SHP77 (cell line): ENCODE measurements around the gene RAD51AP1.

Experiments used
- DNase-seq, 2 experiments: peaks; one replicate each; lab custom pipeline; 2025; lab: John Stamatoyannopoulos, UW

The RAD51AP1 gene

GRCh38 chr12:4552191-4552590 lies 13.5 kb downstream of the RAD51AP1 start:
- DNase-seq, result no peak

DNA sequence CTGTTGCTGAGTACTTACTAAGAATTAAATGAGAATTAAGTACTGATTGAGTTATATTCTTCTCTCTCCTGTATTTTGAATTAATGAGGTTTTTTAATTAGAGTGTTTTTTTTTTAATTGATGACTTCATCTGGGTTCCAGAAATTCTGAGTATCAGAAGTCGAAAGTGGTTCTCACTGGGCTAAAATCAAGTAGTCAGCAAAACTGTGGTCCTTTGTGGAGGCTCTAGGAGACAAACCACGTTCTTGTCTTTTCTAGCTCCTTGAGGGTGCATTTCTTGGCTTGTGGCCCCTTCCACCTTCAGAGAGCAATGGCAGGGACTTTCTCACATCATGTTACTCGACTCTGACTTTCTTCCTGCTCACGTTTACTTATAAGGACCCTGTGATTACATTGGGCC lies 15.3 kb downstream of the RAD51AP1 start:
- no peak for DNase-seq

GRCh38 chr12:4555804-4556203 lies 17.1 kb downstream of the RAD51AP1 start:
- DNase-seq, result no peak

DNA sequence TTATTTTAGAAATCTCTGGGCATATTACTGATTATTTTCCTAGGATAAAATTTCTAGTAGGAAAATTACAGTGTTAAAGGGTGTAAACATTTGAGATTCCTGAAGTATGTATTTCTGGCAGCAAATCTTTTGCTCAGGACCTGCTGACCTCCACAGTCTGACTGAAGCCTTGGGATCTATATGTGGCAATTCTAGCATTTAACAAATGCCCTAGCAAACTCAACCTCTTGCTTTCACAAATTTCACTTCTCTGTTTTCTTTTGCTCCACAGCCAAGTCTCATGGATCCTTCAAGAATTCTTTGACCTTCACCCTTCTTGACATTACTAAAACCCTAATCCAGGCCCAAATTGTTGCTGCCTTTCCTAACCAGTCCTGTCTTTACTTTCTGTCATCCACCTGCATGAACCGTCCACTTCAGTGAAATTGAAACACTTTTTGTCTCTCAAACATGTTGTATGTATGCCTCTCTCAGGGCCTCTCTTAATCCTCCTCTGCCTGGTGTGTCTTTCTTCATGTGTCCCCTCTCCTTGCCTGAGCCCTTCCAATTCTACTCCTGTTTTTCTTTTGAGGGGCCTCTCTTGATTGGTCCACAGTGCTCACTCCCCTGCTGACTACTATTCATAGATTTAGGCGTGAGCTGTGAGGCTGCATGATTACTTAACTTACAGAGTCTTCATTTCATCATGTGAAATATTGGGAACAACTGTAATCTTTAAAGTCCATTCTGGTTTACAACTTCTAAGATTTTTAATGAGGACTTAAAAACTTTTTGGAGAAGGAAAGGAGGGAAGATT lies 18.2 kb downstream of the RAD51AP1 start:
- no peak for DNase-seq

DNA sequence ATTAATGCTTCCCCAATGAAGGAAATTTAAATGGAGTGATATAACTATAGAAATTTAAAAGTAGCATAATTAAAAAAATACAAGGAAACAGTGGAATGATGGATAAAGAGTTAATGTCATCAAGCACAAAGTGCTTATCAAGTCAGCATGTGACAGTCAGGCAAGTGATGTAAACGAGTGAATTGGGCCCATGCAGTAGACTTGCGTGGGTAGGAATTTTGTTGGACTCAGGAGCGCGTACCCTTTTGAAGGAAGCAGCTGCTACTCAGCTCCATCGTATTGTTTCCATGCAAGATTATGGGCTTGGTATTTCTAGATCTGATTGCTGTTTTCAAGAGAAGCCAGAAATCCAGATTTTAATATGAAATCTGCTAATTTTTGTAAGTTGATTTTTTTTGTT lies 18.9 kb downstream of the RAD51AP1 start:
- DNase-seq, result no peak

DNA sequence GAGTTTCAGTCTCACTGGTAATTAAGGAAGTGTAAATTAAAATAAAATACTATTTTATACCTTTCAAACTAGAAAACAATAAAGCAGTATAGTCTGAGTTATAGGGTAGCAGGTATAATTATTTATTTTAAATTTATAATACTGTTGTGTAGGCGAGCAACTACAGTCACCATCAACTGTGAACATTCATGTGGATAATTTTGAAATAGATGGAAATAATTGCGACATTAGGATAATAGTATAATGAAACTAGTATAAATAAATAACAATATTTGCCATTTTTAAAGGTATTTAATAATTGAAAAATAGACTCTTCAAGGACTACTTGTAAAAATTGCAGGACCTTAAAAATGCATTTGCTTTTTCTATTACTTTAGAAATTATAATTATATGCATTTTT lies 19.5 kb downstream of the RAD51AP1 start:
- no peak for DNase-seq

- DNase-seq, result peak; percentile 33 to 53
Measured at GRCh38 chr12:4562034-4562657, 23.5 kb downstream of the RAD51AP1 start, which contains the start of gene DYRK4. TSS of gene DYRK4 (plus strand) at chr12:4562208. CDS start at chr12:4562246, 38 bp downstream.

DNA sequence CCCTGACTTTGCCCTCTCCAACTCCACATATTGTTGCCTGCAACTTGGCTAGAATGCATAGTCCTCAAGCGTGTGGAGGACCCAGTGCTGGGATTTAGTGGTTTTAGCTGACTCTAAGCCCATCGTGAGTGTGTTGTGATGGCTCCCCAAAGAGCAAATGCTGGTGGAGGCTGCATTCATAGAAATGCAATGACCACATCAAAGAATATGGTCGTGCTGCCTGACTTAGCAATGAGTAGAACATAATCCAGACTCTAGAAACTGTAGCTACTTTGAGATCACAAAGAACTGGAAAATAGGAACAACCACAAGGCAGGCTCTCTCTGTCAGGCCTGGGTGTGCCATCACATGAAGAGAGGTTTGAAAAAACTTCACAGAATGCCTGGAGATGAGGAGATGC lies 24.6 kb downstream of the RAD51AP1 start:
- DNase-seq, result no peak

- DNase-seq, result no peak
Measured at GRCh38 chr12:4564818-4565217, 26.1 kb downstream of the RAD51AP1 start.

DNA sequence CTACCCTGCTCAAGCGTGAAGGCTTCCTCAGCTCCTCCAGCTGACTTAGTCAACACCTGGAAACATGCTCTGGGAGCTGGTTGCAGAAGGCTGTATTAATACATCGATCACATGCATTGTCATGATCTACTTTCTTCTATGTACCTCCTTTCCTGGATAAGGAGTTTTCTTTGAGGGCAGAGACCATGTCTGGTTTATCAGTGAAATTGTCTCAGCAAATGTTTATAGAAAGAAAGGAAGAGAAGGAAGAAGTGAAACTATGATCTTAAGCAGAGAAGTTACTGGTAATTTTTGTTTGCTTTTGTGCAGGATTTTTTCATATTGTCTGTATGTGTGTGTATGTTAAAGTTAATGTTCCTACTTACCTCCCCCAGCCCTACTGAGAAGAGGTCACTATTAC lies 27.8 kb downstream of the RAD51AP1 start:
- DNase-seq, result no peak

GRCh38 chr12:4567073-4567881 lies 28.6 kb downstream of the RAD51AP1 start:
- DNase-seq, result no peak

DNA sequence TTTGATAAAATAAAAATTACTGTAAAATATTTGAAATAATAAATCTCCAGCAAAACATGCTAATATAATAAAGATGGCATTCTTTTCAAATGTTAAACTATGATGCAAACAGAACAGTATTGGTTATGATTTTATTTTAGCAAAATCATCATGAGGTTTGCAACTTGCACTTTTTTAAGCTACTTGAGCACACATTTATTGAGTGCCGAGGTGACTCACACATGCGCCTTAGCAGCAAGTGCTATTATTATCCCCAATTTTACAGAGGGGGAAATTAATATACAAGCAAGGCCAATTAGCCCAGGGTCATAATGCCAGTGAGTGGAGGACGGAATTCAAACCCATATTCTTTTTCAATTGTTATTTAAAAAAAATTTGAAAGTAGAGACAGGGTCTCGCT lies 30.6 kb downstream of the RAD51AP1 start:
- no peak for DNase-seq

- DNase-seq, result no peak
Measured at GRCh38 chr12:4572680-4573079, 34.0 kb downstream of the RAD51AP1 start.

DNA sequence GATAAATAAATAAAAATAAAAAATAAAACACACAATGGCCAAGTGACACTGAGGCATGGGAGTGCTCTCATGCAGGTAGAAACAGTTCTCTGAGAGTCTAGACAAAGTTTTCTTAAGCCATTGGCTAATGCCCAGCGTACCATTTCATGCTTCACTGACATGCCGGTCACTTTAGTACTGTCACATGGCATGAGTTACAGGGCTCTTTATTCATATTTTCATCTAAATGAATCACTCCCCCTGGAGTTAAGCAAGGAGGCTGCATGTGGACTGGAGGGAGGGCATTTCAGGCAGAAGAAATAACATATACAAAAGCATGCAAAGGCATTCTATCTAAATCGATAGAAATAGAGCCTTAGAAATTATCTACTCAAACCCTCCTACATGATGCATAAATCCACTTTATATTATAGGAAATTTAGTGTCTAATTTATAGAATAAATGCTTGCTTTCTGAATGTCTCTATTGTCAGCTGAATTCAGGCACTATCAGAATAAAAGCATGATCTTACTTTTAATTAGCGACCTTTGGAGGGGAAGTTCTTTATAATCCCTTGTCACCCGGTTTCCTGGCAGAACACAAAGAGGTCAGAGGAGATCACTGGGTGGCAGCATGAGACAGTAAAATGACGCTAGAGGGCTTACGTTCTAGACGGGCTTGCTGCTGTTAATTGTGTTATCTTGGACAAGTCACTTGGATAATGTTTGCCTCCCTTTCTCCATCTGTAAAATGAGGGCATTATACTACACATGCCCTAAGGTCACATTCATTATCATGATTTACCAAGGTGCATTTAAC lies 40.8 kb downstream of the RAD51AP1 start:
- DNase-seq, result no peak

DNA sequence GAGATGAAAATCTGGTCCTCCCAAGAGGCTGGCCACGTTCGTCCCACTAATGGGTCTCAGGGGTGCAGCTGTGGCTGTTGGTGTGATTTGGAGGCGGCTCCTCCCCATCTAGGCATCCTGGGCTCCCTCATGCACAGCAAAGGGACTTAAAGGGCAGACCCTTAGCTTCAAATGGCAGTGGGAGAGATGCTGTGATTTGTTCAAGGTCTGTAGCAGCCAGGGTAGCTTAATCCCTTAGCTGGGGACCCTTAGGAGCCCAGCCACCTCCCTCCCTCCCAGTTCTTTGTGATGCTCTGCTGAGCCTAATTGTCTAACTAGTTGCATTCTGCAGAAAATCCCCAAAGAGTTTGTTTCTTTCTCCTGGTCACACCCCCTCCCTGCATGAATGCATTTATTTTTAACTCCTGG lies 41.6 kb downstream of the RAD51AP1 start:
- no peak for DNase-seq

DNA sequence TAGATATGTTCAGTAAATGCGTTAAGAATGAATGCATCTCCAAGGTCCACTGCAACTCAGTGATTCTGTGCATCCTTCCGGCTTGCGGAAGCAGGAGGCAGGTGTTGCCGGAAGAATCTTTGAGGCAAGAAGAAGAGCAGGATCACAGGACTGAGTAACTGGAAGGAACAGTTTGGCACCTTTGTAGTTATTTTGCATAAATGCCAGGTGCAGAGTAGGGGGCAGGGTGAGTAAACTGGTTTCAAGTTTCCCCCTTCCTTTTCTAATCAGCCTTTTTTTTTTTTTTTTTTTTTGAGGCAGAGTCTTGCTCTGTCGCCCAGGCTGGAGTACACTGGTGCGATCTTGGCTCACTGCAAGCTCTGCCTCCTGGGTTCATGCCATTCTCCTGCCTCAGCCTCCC lies 45.6 kb downstream of the RAD51AP1 start:
- DNase-seq, result no peak

GRCh38 chr12:4584896-4585295 lies 46.2 kb downstream of the RAD51AP1 start:
- DNase-seq, result no peak

DNA sequence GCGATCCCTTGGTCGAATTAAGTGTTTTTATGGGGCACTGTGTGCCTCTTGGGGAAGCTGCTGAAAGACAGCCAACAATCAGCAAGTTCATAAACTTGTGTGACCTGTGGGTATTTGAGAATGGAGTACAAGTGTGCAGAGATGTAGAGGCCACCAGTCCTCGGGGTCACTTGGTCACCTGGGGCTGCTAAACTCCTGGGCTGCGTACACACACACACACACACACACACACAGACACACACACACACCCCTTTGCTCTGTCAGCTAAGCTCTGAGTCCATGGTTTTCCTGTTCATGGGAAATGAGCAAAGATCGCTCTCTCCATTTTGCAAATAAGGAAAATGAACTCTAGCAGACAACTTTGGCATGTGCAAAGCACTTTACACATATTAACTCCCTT lies 47.8 kb downstream of the RAD51AP1 start:
- DNase-seq, result no peak

GRCh38 chr12:4587108-4587507 lies 48.4 kb downstream of the RAD51AP1 start:
- no peak for DNase-seq

- DNase-seq, result no peak
Measured at GRCh38 chr12:4588916-4589315, 50.2 kb downstream of the RAD51AP1 start.

DNA sequence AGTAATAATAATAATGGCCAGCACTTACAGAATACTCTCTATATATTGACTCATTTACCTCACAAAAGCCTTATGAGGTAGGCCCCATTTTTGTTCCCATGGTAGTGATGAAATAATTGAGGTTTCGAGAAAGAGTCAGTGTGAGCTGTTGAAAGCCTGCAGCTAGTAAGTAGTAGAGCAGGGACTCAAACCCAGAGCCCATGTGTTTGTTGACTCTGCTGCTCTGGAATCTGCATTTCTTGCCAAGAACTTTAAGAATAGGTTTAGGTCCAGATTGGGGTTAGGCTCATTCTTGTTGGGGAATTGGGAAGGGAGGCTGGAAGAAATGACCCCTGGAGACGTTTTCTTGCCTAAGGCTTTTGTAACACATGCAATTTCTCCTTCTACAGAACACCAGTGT lies 51.3 kb downstream of the RAD51AP1 start:
- no peak for DNase-seq

DNA sequence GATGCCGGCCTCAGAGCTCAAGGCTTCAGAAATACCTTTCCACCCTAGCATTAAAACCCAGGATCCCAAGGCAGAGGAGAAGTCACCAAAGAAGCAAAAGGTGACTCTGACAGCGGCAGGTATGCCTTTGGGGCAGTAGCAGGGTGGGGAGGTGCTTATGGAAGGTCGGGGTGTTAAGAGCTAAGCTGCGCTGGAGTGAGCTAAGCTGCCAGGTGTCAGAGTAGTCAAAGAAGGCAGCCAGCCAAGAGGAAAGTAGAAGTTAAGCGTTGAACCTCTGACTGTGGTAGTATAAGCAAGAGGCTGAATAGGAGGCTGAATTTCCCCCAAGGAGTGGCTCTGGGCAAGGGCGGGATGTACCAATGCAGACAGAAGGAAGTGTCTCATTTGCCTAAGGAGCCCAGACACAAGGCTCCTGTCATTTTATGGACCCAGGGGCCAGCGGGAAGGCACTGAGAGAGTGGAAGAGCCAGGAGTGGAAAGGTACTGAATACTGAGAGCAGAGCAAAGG lies 52.5 kb downstream of the RAD51AP1 start:
- DNase-seq, result no peak
